OCI-LY3 (cell line): Measurements from ENCODE around the gene NXPE1.

ENCODE experiments used
- H2AFZ ChIP-seq: fragments of 200-600, 300-600 bp; shearing (Covaris generic); 2 replicates; pipeline ENCODE4 v1.6.0; 2014; ENCODE audit warnings: antibody characterized with exemption, low read depth, low read length
- H3K27ac ChIP-seq: fragments of 200-600, 300-600 bp; sonication (generic); 2 replicates; pipeline ENCODE4 v1.5.1; 2014; ENCODE audit warnings: mild to moderate bottlenecking, low read length, moderate library complexity, mixed read lengths
- H3K27me3 ChIP-seq: fragments of 200-600, 300-600 bp; sonication (generic); 2 replicates; pipeline ENCODE4 v1.6.1; 2014; ENCODE audit warnings: low read depth, low read length, mixed read lengths
- H3K36me3 ChIP-seq: fragments of 200-600, 300-600 bp; sonication (generic); replicated peaks from 2 replicates; pipeline ENCODE3; 2014; ENCODE audit warnings: low read depth, low read length, mixed read lengths
- H3K4me1 ChIP-seq: fragments of 300-600, 200-600 bp; sonication (generic); 2 replicates; pipeline ENCODE4 v1.6.1; 2014; ENCODE audit warnings: low read length, mixed read lengths
- H3K4me2 ChIP-seq: fragments of 200-600, 300-600 bp; sonication (generic); 2 replicates; pipeline ENCODE4 v1.6.1; 2014; ENCODE audit warnings: low read length, mixed read lengths
- H3K4me3 ChIP-seq: fragments of 300-600, 200-600 bp; sonication (generic); 2 replicates; pipeline ENCODE4 v1.5.1; 2014; ENCODE audit warnings: antibody characterized with exemption, mild to moderate bottlenecking, low read length, moderate library complexity
- H3K79me2 ChIP-seq: fragments of 300-600, 200-600 bp; shearing (Covaris generic); 2 replicates; pipeline ENCODE4 v1.6.1; 2014; ENCODE audit warnings: mild to moderate bottlenecking, low read length, mixed read lengths
- H3K9ac ChIP-seq: fragments of 300-600, 200-600 bp; shearing (Covaris generic); 2 replicates; pipeline ENCODE4 v1.6.0; 2014; ENCODE audit warnings: mild to moderate bottlenecking, low read length, moderate library complexity
- H3K9me3 ChIP-seq: fragments of 200-600, 300-600 bp; shearing (Covaris generic); 2 replicates; pipeline ENCODE4 v1.6.1; 2014; ENCODE audit warnings: low read length, mixed read lengths; ENCODE audit not compliant: insufficient read depth
- H4K20me1 ChIP-seq: fragments of 200-600, 300-600 bp; sonication (generic); 2 replicates; pipeline ENCODE4 v1.6.1; 2016; ENCODE audit warnings: low read length, mixed read lengths; ENCODE audit not compliant: insufficient read depth
- EZH2phosphoT487 ChIP-seq: fragments of 200-600 bp; shearing (Covaris generic); IDR thresholded peaks from 2 replicates; pipeline ENCODE4 v1.6.1; 2018; ENCODE audit warnings: antibody characterized with exemption, mixed run types, low read depth
- TF ChIP-seq, protein P1 (sequence below): fragments of 200-600, 300-600 bp; sonication (generic); IDR thresholded peaks from 2 replicates; pipeline ENCODE4 v1.5.1; 2014; ENCODE audit warnings: antibody characterized with exemption, low read length, low read depth

Gene NXPE1

GRCh38 chr11:114598461-114598860, 38.8 kb upstream of the NXPE1 start:
- no peak overlapping the region for H3K4me3 ChIP-seq
- no peaks in the 10 kb centered on the region for H3K79me2 ChIP-seq
- H3K9me3 ChIP-seq, result no peaks in the 10 kb centered on the region
- H2AFZ ChIP-seq, result no peak overlapping the region
- TF ChIP-seq EZH2phosphoT487, result no peak
- TF ChIP-seq, protein P1, sequence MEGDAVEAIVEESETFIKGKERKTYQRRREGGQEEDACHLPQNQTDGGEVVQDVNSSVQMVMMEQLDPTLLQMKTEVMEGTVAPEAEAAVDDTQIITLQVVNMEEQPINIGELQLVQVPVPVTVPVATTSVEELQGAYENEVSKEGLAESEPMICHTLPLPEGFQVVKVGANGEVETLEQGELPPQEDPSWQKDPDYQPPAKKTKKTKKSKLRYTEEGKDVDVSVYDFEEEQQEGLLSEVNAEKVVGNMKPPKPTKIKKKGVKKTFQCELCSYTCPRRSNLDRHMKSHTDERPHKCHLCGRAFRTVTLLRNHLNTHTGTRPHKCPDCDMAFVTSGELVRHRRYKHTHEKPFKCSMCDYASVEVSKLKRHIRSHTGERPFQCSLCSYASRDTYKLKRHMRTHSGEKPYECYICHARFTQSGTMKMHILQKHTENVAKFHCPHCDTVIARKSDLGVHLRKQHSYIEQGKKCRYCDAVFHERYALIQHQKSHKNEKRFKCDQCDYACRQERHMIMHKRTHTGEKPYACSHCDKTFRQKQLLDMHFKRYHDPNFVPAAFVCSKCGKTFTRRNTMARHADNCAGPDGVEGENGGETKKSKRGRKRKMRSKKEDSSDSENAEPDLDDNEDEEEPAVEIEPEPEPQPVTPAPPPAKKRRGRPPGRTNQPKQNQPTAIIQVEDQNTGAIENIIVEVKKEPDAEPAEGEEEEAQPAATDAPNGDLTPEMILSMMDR, result no peak
- H3K4me2 ChIP-seq, result no peak overlapping the region
- H3K27me3 ChIP-seq, result 0 out of 2 replicates have a peak, but pooled peaks cover 4% of the 10 kb centered on the region
- no peaks in the 10 kb centered on the region for H3K36me3 ChIP-seq
- H4K20me1 ChIP-seq, result no peaks in the 10 kb centered on the region
- H3K4me1 ChIP-seq, result no peaks in the 10 kb centered on the region
- no peak overlapping the region for H3K27ac ChIP-seq
- H3K9ac ChIP-seq, result no peak overlapping the region

DNA sequence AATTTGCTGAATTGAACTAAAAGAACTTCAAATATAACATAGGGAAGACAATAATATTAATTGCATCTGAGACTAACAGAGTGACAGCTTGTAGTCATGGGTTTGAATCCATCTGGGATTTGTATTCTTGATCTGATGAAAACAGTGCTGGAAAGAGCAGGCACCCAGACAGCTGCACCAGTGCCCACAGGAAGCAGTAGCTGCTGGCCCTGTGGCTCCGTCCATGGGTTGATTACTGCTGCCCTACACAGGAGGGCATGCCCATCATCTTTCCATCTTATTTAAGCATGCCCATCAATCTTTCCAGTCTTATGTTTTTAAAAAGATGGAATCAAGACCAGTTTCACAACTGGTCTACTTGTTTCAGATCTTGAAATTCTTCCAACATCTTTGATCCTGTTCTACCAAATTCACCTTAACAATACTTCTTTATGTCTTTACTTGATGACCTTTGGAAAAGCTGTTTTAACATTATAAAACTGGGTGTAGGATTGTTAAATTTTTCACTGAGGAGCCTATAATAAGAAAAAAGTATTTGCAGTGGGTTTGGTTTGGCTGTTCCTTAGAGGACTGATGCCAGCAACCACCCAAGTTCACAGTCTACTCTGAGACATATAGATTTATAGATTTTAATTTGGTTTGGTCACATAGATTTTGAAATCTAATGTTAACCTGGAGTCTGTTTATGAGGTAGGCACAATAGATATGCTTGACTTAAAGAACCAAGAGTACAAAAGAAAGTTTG, 36.7 kb upstream of the NXPE1 start:
- no peak overlapping the region for H2AFZ ChIP-seq
- no peaks in the 10 kb centered on the region for H3K36me3 ChIP-seq
- no peak for TF ChIP-seq EZH2phosphoT487
- TF ChIP-seq, protein P1, result no peak
- H3K9me3 ChIP-seq, result no peaks in the 10 kb centered on the region
- no peak overlapping the region for H3K4me3 ChIP-seq
- no peaks in the 10 kb centered on the region for H4K20me1 ChIP-seq
- H3K27ac ChIP-seq, result no peak overlapping the region
- no peak overlapping the region for H3K9ac ChIP-seq
- H3K79me2 ChIP-seq, result no peaks in the 10 kb centered on the region
- no peak overlapping the region for H3K4me2 ChIP-seq
- H3K4me1 ChIP-seq, result no peaks in the 10 kb centered on the region
- H3K27me3 ChIP-seq, result 0 out of 2 replicates have a peak, but pooled peaks cover 4% of the 10 kb centered on the region

GRCh38 chr11:114595571-114595970, 35.9 kb upstream of the NXPE1 start, which contains the start of gene NXPE4:
NXPE4 (minus strand) TSS chr11:114595786; CDS start chr11:114594759, 1,027 bp downstream.
- H2AFZ ChIP-seq, result no peak within 1 kb of the TSS
- H3K36me3 ChIP-seq, result no peaks in the 10 kb centered on the region
- H3K4me3 ChIP-seq, result no peak within 1 kb of the TSS
- H3K9me3 ChIP-seq, result no peaks in the 10 kb centered on the region
- 0 out of 2 replicates have a peak, but pooled peaks cover 4% of the 10 kb centered on the region for H3K27me3 ChIP-seq
- no peak within 1 kb of the TSS for H3K27ac ChIP-seq
- no peaks in the 10 kb centered on the region for H3K79me2 ChIP-seq
- no peaks in the 10 kb centered on the region for H4K20me1 ChIP-seq
- TF ChIP-seq, protein P1, result no peak
- no peak for TF ChIP-seq EZH2phosphoT487
- no peak within 1 kb of the TSS for H3K4me2 ChIP-seq
- no peak within 1 kb of the TSS for H3K9ac ChIP-seq
- H3K4me1 ChIP-seq, result no peaks in the 10 kb centered on the region

DNA sequence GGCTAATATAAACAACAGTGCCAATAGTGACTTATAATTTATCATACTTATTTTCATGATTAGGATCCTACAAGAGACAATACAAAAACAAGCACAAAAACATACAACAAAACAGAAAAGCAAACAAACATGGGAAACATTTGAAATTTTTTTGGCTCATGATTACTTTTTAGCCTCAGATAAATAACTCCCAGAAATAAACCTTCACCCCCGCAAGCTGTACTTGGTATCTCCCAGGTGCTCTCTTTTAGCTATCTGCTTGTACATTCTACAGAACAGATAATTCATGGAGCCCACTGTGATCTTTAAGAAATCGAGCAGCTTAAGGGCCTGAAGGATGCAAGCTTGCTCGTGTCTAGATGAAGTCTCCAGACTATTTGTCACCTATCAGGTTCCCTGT, 35.0 kb upstream of the NXPE1 start:
- no peak overlapping the region for H2AFZ ChIP-seq

More for the DNA sequence above, 35.0 kb upstream of the NXPE1 start:
- no peak for TF ChIP-seq EZH2phosphoT487
- TF ChIP-seq, protein P1, result no peak
- Histone ChIP-seq H4K20me1 (no peaks in the 10 kb centered on the region), H3K27ac (no peak overlapping the region), H3K4me1 (no peaks in the 10 kb centered on the region), H3K4me2 (no peak overlapping the region), H3K9ac (no peak overlapping the region), H3K4me3 (no peak overlapping the region), H3K9me3 (no peaks in the 10 kb centered on the region), H3K27me3 (0 out of 2 replicates have a peak, but pooled peaks cover 4% of the 10 kb centered on the region), H3K36me3 (no peaks in the 10 kb centered on the region), H3K79me2 (no peaks in the 10 kb centered on the region)
